ENCODE measurements around the gene QSOX2. TPM values are rescaled to one million over a fixed set of nuclear protein-coding genes. Genes with fewer than 3 reads are reported as not detected.

QSOX2 gene
- total RNA-seq, 3 donors from 2014 or later (not counting 1 experiment from before 2014, with no cell fraction given) = 10.8 to 16.7 (median 16.6) TPM

DNA sequence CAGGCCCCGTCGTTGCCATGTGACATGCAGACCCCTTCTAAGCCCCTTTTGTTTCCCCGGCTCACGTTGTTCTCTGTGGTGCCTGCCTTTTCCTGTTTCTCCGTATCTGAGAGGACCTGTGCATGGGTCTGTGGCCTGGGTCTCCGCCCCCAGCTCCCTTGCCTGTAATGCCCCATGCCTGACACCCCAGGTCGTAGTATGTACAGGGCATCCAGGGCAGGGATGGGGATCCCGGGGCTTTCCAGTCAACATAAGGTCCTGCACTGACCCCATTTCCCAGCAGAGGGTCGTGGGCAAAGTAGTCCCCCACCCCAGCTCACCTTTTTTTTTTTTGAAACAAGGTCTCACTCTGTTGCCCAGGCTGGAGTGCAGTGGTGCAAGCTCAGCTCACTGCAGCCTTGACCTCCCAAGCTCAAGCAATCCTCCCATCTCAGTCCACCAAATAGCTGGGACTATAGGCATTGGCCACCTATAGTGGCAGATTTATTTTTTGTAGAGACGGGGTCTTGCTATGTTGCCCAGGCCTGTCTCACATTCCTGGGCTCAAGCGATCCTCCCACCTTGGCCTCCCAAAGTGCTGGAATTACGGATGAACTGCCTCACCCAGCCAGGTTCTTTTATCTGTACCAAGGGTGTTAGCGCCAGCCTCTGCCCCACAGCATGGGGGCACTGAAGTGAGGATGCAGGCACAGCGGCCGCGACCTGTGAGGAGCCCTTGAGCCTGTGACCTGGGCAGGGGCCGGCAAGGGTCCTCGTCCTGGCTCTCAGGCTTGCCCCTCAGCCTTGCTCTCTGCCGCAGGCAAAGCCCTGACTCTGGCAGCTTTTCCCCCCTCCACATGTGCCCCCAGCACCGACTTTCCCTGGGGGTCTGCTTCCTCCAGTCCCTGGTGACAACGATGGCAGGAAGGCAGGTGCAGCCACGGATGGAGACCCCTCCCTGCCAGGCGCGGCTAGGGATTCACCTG is 19.1 kb upstream of the QSOX2 start:
- WGBS (ENCODE audit: insufficient coverage) = 79% methylated on average over 24 of the region's 24 CpGs
- Histone ChIP-seq H3K4me3 (ENCODE audit: low read length) (no peak overlapping the region), H3K9me3 (ENCODE audit: control insufficient read depth, insufficient read depth, low read length) (no peaks in the 10 kb centered on the region), H3K4me1 (ENCODE audit: control insufficient read depth, insufficient read depth, low read length) (peaks cover 13% of the 10 kb centered on the region), H3K27me3 (ENCODE audit: control insufficient read depth, insufficient read depth, low read length) (no peaks in the 10 kb centered on the region), H3K36me3 (ENCODE audit: control insufficient read depth, insufficient read depth, low read length) (no peaks in the 10 kb centered on the region), H3K27ac (ENCODE audit: low read length) (no peak overlapping the region)
- TF ChIP-seq, protein P1, sequence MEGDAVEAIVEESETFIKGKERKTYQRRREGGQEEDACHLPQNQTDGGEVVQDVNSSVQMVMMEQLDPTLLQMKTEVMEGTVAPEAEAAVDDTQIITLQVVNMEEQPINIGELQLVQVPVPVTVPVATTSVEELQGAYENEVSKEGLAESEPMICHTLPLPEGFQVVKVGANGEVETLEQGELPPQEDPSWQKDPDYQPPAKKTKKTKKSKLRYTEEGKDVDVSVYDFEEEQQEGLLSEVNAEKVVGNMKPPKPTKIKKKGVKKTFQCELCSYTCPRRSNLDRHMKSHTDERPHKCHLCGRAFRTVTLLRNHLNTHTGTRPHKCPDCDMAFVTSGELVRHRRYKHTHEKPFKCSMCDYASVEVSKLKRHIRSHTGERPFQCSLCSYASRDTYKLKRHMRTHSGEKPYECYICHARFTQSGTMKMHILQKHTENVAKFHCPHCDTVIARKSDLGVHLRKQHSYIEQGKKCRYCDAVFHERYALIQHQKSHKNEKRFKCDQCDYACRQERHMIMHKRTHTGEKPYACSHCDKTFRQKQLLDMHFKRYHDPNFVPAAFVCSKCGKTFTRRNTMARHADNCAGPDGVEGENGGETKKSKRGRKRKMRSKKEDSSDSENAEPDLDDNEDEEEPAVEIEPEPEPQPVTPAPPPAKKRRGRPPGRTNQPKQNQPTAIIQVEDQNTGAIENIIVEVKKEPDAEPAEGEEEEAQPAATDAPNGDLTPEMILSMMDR (IDR thresholded peaks at IDR 0.05) = no peak
- H3K4me3 Mint-ChIP-seq = no peak overlapping the region
- no peaks in the 10 kb centered on the region for H3K27me3 Mint-ChIP-seq (ENCODE audit: low read depth in 2 of 2)
- no peaks in the 10 kb centered on the region for H3K36me3 Mint-ChIP-seq
- intact Hi-C loops (cut with micrococcal nuclease) = no loop called here
- H3K9me3 Mint-ChIP-seq = no peaks in the 10 kb centered on the region
- no peak overlapping the region for H3K27ac Mint-ChIP-seq
- DNase-seq (no peak), ATAC-seq (no peak)
- H3K4me1 Mint-ChIP-seq = peaks cover 0 to 8% of the 10 kb centered on the region in 2 donors

DNA sequence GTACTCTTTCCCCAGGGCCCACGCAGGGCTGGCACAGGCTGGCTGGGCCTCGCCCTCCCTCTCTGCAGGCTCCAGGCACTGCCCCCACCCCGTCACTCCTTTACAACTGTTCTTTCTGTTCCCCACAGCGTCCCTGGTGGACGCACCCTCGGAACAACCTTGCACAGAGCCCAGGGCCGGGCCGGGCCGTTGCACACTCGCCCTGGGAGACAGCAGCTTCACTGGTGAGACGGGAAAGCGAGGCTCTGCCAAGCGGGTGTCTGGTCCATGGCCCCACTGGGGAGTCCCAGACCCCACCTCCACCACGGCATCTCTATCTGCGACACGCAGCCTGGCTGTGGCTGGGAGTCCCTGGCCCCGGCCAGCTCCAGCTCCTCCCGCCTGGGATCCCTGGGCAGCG is 18.4 kb upstream of the QSOX2 start:
- H3K27me3 Mint-ChIP-seq (ENCODE audit: low read depth in 2 of 2) = no peaks in the 10 kb centered on the region
- intact Hi-C loops (cut with micrococcal nuclease) = no loop called here
- H3K4me1 Mint-ChIP-seq = peaks cover 0 to 8% of the 10 kb centered on the region in 2 donors
- H3K9me3 Mint-ChIP-seq = no peaks in the 10 kb centered on the region
- ATAC-seq (no peak), DNase-seq (no peak)
- no peak overlapping the region for H3K4me3 Mint-ChIP-seq
- TF ChIP-seq, protein P1 (IDR thresholded peaks at IDR 0.05) = no peak
- 92% methylated on average over 19 of the region's 19 CpGs for WGBS (ENCODE audit: insufficient coverage)
- Histone ChIP-seq H3K36me3 (ENCODE audit: control insufficient read depth, insufficient read depth, low read length) (no peaks in the 10 kb centered on the region), H3K27ac (ENCODE audit: low read length) (no peak overlapping the region), H3K27me3 (ENCODE audit: control insufficient read depth, insufficient read depth, low read length) (no peaks in the 10 kb centered on the region), H3K9me3 (ENCODE audit: control insufficient read depth, insufficient read depth, low read length) (no peaks in the 10 kb centered on the region), H3K4me1 (ENCODE audit: control insufficient read depth, insufficient read depth, low read length) (peaks cover 13% of the 10 kb centered on the region), H3K4me3 (ENCODE audit: low read length) (no peak overlapping the region)
- no peak overlapping the region for H3K27ac Mint-ChIP-seq
- H3K36me3 Mint-ChIP-seq = no peaks in the 10 kb centered on the region

DNA sequence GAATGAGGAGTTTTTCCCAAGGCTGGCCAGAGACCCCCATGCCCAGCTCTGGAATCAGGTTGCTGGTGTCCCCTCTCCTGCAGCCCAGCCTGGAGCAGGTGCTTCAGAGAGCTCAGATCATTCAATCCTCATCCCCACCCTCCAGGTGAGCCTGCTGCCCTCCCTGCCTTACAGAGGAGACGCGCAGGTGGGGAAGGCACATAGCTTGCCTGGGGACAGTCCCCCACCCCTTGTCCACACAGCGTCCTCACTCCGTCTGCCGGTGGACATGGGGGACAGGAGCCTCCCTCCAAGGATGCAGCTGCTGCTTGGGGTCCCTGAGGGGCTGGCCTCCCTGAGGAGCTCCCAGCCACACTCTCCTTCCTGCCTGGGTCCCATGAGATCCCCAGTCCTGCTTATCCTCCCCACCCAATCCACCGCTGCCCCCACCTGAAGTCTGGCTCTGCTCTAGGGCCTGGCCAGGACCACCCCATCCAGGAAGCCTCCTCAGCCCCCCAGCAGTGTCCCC is 17.1 kb upstream of the QSOX2 start:
- H3K9me3 Mint-ChIP-seq = no peaks in the 10 kb centered on the region
- Histone ChIP-seq H3K4me3 (ENCODE audit: low read length) (no peak overlapping the region), H3K9me3 (ENCODE audit: control insufficient read depth, insufficient read depth, low read length) (no peaks in the 10 kb centered on the region), H3K27me3 (ENCODE audit: control insufficient read depth, insufficient read depth, low read length) (no peaks in the 10 kb centered on the region), H3K4me1 (ENCODE audit: control insufficient read depth, insufficient read depth, low read length) (peaks cover 10% of the 10 kb centered on the region), H3K27ac (ENCODE audit: low read length) (no peak overlapping the region), H3K36me3 (ENCODE audit: control insufficient read depth, insufficient read depth, low read length) (no peaks in the 10 kb centered on the region)
- TF ChIP-seq, protein P1 (IDR thresholded peaks at IDR 0.05) = no peak
- DNase-seq (no peak), ATAC-seq (no peak)
- H3K4me1 Mint-ChIP-seq = peaks cover 0 to 3% of the 10 kb centered on the region in 2 donors
- no peak overlapping the region for H3K27ac Mint-ChIP-seq
- H3K27me3 Mint-ChIP-seq (ENCODE audit: low read depth in 2 of 2) = no peaks in the 10 kb centered on the region
- 69% methylated on average over 6 of the region's 6 CpGs for WGBS (ENCODE audit: insufficient coverage)
- no peaks in the 10 kb centered on the region for H3K36me3 Mint-ChIP-seq
- H3K4me3 Mint-ChIP-seq = no peak overlapping the region
- intact Hi-C loops (cut with micrococcal nuclease) = no loop called here
